Hair follicular keratinocyte (primary cell): Measurements from ENCODE around the gene RSPH9. TPM values are rescaled to one million over a fixed set of nuclear protein-coding genes. Genes with fewer than 3 reads are reported as not detected.

ENCODE experiments used
- total RNA-seq: library from RNA; depleted of rRNA; stranded (reverse); fragments of >200 nt; gene quantifications from 2 replicates; pipeline ENCODE4 v1.2.3, GENCODE V29; 2015

Gene RSPH9
- not detected in 2 replicates for total RNA-seq

DNA sequence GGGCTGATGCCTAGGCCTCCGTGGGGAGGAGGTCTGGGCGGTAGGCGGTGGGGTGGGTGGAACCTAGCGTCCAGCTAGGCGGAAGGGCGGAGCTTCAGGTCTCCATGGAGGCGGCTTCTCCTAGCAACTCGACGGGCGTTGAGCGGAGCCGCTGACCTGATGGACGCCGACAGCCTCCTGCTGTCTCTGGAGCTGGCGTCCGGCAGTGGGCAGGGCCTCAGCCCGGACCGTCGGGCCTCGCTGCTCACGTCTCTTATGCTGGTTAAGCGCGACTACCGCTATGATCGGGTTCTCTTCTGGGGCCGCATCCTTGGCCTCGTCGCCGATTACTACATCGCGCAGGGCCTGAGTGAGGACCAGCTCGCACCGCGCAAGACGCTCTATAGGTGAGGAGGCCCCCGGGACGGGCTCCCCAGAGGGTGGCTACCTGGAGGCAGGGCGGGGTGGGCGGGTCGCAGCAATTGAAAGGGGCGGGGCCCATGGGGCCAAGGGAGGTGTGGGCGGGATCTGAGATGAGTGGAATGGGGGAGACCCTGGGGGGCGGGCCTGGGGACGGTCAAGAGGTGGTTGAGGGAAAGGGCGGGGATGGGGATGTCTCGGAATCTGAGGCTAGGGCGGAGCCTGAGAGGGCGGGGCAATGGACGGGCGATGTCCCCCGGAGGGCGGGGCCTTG is at the start of gene RSPH9:
Gene RSPH9 (plus strand): TSS at position 97 of the 673 bp plus-strand sequence. CDS start 63 bp downstream, at position 160.

GRCh38 chr6:43629104-43629504 is 15.7 kb upstream of the RSPH9 start, which contains the start of gene GTPBP2:
Gene GTPBP2 (minus strand): TSS chr6:43629264. CDS start chr6:43629162, 102 bp downstream.

DNA sequence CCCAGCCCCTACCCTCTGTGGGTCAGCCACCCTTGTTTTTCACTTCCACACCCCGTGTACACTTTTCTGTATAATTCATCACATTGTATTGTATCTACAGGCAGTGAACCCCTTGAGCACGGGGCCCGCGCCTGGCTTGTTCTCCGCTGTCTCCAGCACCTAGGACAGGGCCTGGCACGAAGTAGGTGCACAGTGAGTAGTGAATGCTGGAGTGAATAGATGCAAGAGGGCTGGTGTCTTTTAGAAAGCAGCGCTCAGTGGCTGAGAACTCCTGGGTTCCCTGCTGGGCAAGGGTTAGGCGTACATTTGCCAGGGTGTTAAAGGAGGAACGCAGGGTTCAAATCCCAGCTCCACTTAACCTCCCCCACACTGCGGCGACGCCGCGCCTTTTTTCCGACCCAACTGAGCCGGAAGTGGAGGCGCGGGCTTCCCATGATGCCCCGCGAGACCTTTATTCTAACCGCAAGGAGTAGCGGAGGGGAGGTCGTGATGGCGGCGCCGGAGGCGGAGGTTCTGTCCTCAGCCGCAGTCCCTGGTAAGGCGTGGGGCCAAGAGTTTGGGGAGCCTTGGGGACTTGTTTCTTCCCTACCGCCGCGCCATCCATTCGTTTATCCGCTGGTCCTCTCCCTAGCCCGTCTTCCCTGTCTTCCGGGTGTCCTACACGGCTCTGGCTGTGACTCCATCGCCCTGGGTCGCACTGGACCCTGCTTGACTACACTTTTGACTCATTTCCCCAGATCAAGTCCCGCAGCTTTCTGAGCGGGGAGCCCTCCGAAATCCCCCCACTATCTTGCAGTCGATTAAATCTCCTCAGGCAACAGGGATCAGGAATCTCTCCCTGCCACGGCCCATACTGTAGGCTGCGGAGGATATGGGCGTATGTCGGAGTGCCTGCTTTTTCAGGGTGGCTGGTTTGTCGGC is 9.2 kb upstream of the RSPH9 start, which contains the start of gene MAD2L1BP:
Gene MAD2L1BP (plus strand): TSS at position 454 of the 921 bp plus-strand sequence. CDS start 36 bp downstream, at position 490.

GRCh38 chr6:43687437-43688347 is 42.9 kb downstream of the RSPH9 start, which contains the start of gene MRPS18A:
Gene MRPS18A (minus strand): TSS chr6:43687791. CDS start chr6:43687779, 12 bp downstream.

Other genes with a start within 250 kb of the RSPH9 start
- gene ABCC10, start 217.5 kb upstream of the RSPH9 start, total RNA-seq: 18.0 and 19.7 TPM in 2 replicates
- 36.1 and 47.8 TPM in 2 replicates for gene DLK2, start 189.5 kb upstream of the RSPH9 start, total RNA-seq
- 21.9 and 29.0 TPM in 2 replicates for gene TJAP1, start 167.5 kb upstream of the RSPH9 start, total RNA-seq
- 0.16 and 0.27 TPM in 2 replicates for gene LRRC73, start 134.7 kb upstream of the RSPH9 start, total RNA-seq
- 81.4 and 82.4 TPM in 2 replicates for gene YIPF3, start 128.1 kb upstream of the RSPH9 start, total RNA-seq
- gene POLR1C, start 127.9 kb upstream of the RSPH9 start, total RNA-seq: 31.3 and 46.5 TPM in 2 replicates
- 29.0 and 30.2 TPM in 2 replicates for gene XPO5, start 69.0 kb upstream of the RSPH9 start, total RNA-seq
- 25.1 and 26.1 TPM in 2 replicates for gene POLH, start 68.9 kb upstream of the RSPH9 start, total RNA-seq
- gene GTPBP2, start 15.8 kb upstream of the RSPH9 start, total RNA-seq: 34.1 and 60.1 TPM in 2 replicates
- 26.0 and 33.0 TPM in 2 replicates for gene MAD2L1BP, start 9.2 kb upstream of the RSPH9 start, total RNA-seq
- gene MRPS18A, start 42.8 kb downstream of the RSPH9 start, total RNA-seq: 55.4 and 62.5 TPM in 2 replicates
- gene VEGFA, start 125.2 kb downstream of the RSPH9 start, total RNA-seq: 89.3 and 185 TPM in 2 replicates